B cell (primary cell): Measurements from ENCODE around the gene AP1S3. TPM values are rescaled to one million over a fixed set of nuclear protein-coding genes. Genes with fewer than 3 reads are reported as not detected.

Experiments used
- ATAC-seq: fragments of 200-7000 bp; cut with Tn5 transposase; one replicate; pipeline ENCODE4 v1.10.0; 2021; ENCODE audit warnings: low read depth, mild to moderate bottlenecking, moderate number of reproducible peaks, moderate library complexity
- CTCF ChIA-PET: fragments of 350-600 bp; sonication (Branson Sonifier 250); formaldehyde crosslinking; loops from one replicate; lab custom pipeline; 2021; ENCODE audit warnings: antibody characterized with exemption, inconsistent platforms; lab: Charles Lee
- POLR2A ChIA-PET: fragments of 350-600 bp; sonication (Branson Sonifier 250); formaldehyde crosslinking; loops from one replicate; lab custom pipeline; 2021; ENCODE audit warnings: antibody characterized with exemption; lab: Charles Lee
- DNase-seq: peaks from one replicate; pipeline ENCODE4 v3.0.0; 2013
- H2AFZ ChIP-seq: 2 replicates; pipeline ENCODE4 v1.6.1; 2012; ENCODE audit warnings: mild to moderate bottlenecking, low read depth, low read length; ENCODE audit not compliant: insufficient read depth, poor library complexity, severe bottlenecking
- H3K27ac ChIP-seq, 2 donors: 1 replicate in 1 of 2; 2 replicates in 1 of 2; pipeline ENCODE4 v1.5.1; 2012 to 2013; ENCODE audit warnings: low read length in 2 of 2, mild to moderate bottlenecking in 2 of 2, moderate library complexity in 1 of 2
- H3K27me3 ChIP-seq, 4 experiments: fragments of 200-600 bp in 1 of 4; sonication (generic) in 1 of 4; replicated peaks in 1 of 4; 1 replicate in 2 of 4; 2 replicates in 2 of 4; pipeline versions ENCODE4 v1.6.1 to v1.7.0; 2013 to 2016; ENCODE audit warnings: low read length in 3 of 4, mild to moderate bottlenecking in 2 of 4, mixed read lengths in 1 of 4, moderate library complexity in 1 of 4; ENCODE audit not compliant: insufficient read depth in 4 of 4, control insufficient read depth in 3 of 4; ENCODE audit errors: control extremely low read depth in 1 of 4
- H3K36me3 ChIP-seq, 2 experiments: replicated peaks in 1 of 2; 1 replicate in 1 of 2; 2 replicates in 1 of 2; pipeline versions ENCODE4 v1.6.1 to v1.7.1; 2013; ENCODE audit warnings: low read length in 1 of 2; ENCODE audit not compliant: insufficient read depth in 2 of 2, control insufficient read depth in 1 of 2; ENCODE audit errors: control extremely low read depth in 1 of 2, extremely low read depth in 1 of 2
- H3K4me1 ChIP-seq, 2 donors: fragments of 200-600 bp in 1 of 2; sonication (generic) in 1 of 2; 1 replicate in 1 of 2; 2 replicates in 1 of 2; pipeline versions ENCODE4 v1.5.1 to v1.6.1; 2013 to 2017; ENCODE audit warnings: low read length in 2 of 2; ENCODE audit not compliant: control insufficient read depth in 2 of 2, insufficient read depth in 2 of 2
- H3K4me2 ChIP-seq: replicated peaks from 2 replicates; pipeline ENCODE3; 2012; ENCODE audit warnings: mild to moderate bottlenecking, low read depth, low read length; ENCODE audit not compliant: poor library complexity, severe bottlenecking
- H3K4me3 ChIP-seq, 5 experiments: fragments of 200-600 bp in 1 of 5; sonication (generic) in 1 of 5; 1 replicate in 3 of 5; 2 replicates in 2 of 5; pipeline versions ENCODE4 v1.5.1 to v1.7.0; 2011 to 2016; ENCODE audit warnings: low read length in 4 of 5, mild to moderate bottlenecking in 4 of 5, low read depth in 2 of 5, control low read depth in 1 of 5, moderate library complexity in 1 of 5; ENCODE audit not compliant: insufficient read depth in 1 of 5; ENCODE audit errors: control extremely low read depth in 1 of 5, extremely low read depth in 1 of 5
- H3K79me2 ChIP-seq: fragments of 200-600 bp; sonication (generic); one replicate; pipeline ENCODE4 v1.6.0; 2016; ENCODE audit warnings: low read length; ENCODE audit not compliant: control insufficient read depth, insufficient read depth
- H3K9ac ChIP-seq: fragments of 200-600 bp; sonication (generic); 2 replicates; pipeline ENCODE4 v1.6.1; 2017; ENCODE audit warnings: mild to moderate bottlenecking, low read length, moderate library complexity
- H3K9me3 ChIP-seq, 3 donors: one replicate each; pipeline versions ENCODE4 v1.6.1 to v1.7.1; 2013; ENCODE audit warnings: low read length in 2 of 3; ENCODE audit not compliant: control insufficient read depth in 2 of 3, insufficient read depth in 1 of 3; ENCODE audit errors: control extremely low read depth in 1 of 3
- H4K20me1 ChIP-seq: 2 replicates; pipeline ENCODE4 v1.6.0; 2012; ENCODE audit warnings: mild to moderate bottlenecking, low read length; ENCODE audit not compliant: insufficient read depth, control insufficient read depth, poor library complexity, severe bottlenecking
- H3K27ac Mint-ChIP-seq: one replicate; pipeline ENCODE4 v1.8.0; 2021; ENCODE audit warnings: mixed read lengths
- H3K27me3 Mint-ChIP-seq: one replicate; pipeline ENCODE4 v1.8.0; 2021; ENCODE audit warnings: mixed read lengths
- H3K4me1 Mint-ChIP-seq: one replicate; pipeline ENCODE4 v1.8.0; 2021; ENCODE audit warnings: mixed read lengths
- H3K4me3 Mint-ChIP-seq: one replicate; pipeline ENCODE4 v1.8.0; 2021; ENCODE audit warnings: mixed read lengths
- H3K9me3 Mint-ChIP-seq: one replicate; pipeline ENCODE4 v1.8.0; 2022; ENCODE audit warnings: mixed read lengths; ENCODE audit not compliant: insufficient read depth
- CTCF ChIP-seq: fragments of 200-600 bp; IDR thresholded peaks from one replicate; pipeline ENCODE4 v1.8.0; 2022; ENCODE audit warnings: antibody characterized with exemption, mild to moderate bottlenecking
- EZH2 ChIP-seq: IDR thresholded peaks from 2 replicates; pipeline ENCODE4 v1.6.1; 2012; ENCODE audit warnings: borderline replicate concordance, low read depth, mild to moderate bottlenecking, moderate library complexity, low read length; ENCODE audit not compliant: insufficient read depth, poor library complexity, severe bottlenecking
- WGBS: methylation state at CpG from one replicate; pipeline ENCODE4 v1.1.5; 2013; ENCODE audit warnings: missing lambda C conversion rate; ENCODE audit not compliant: insufficient coverage; 5-methylcytosine and 5-hydroxymethylcytosine counted together
- intact Hi-C: fragments of 100-400 bp; cut with micrococcal nuclease; formaldehyde crosslinking; loops from one replicate; pipeline ENCODE4 v1.10.0; 2022
- polyA plus RNA-seq: library from polyadenylated mRNA; depleted of rRNA; stranded (reverse); fragments of >200 nt; gene quantifications from 2 replicates; pipeline ENCODE4 v1.2.3, GENCODE V29; 2012
- total RNA-seq, 2 donors: library from RNA; stranded (reverse); fragments of 120-200 nt in 1 of 2; gene quantifications; 1 replicate in 1 of 2; 2 replicates in 1 of 2; pipeline versions ENCODE4 v1.2.3 to v1.2.4, GENCODE V29; 2013 to 2022

Gene AP1S3
- total and polyA plus RNA-seq, 2 donors (not counting 1 experiment from before 2014, with no cell fraction given) = 7.2 to 41.4 TPM

DNA sequence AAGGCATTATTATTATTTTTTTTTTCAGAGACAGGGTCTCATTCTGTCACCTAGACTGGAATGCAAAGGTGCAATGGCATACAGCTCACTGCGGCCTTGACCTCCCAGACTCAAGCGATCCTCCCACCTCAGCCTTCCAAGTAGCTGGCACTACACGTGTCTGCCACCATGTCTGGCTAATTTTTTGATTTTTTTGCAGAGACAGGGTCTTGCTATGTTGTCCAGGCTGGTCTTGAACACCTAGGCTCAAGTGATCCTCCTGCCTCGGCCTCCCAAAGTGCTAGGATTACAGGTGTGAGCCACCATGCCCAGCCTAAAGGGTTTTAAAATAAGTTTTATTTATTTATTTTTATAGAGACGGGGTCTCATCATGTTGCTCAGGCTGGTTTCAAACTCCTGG, 45.3 kb upstream of the AP1S3 start:
- no peak for DNase-seq
- Mint-ChIP-seq H3K4me3 (no peak overlapping the region), H3K4me1 (peaks cover 24% of the 10 kb centered on the region), H3K27ac (no peak overlapping the region), H3K9me3 (no peaks in the 10 kb centered on the region), H3K27me3 (no peaks in the 10 kb centered on the region)
- Histone ChIP-seq H4K20me1 (no peaks in the 10 kb centered on the region), H3K4me3 (no peak overlapping the region), H3K9ac (no peak overlapping the region), H3K4me1 (peaks cover 0 to 4% of the 10 kb centered on the region in 2 donors), H3K27me3 (no peaks in the 10 kb centered on the region), H3K9me3 (no peaks in the 10 kb centered on the region), H3K36me3 (peaks cover 3 to 59% of the 10 kb centered on the region in 2 experiments), H3K79me2 (no peaks in the 10 kb centered on the region), H3K27ac (peak overlapping the region in 1 of 2 donors; percentile 52), H3K4me2 (no peak overlapping the region), H2AFZ (no peak overlapping the region)
- ATAC-seq = no peak
- WGBS = 100% methylated on average over 3 of the region's 5 CpGs
- TF ChIP-seq EZH2 (no peak), CTCF (no peak)
- intact Hi-C loops = no loop called here
- POLR2A ChIA-PET = interaction anchor here (1.1 kb wide), 1 partner anchor 12 kb away, joined by 5 read pairs; no protein-coding TSS in a partner anchor
- CTCF ChIA-PET = interaction anchor here (2.0 kb wide), 1 partner anchor 12 kb away, joined by 4 read pairs; no protein-coding TSS in a partner anchor

GRCh38 chr2:223880796-223881195, 43.4 kb upstream of the AP1S3 start:
- Mint-ChIP-seq H3K27me3 (no peaks in the 10 kb centered on the region), H3K4me1 (peaks cover 16% of the 10 kb centered on the region), H3K4me3 (no peak overlapping the region), H3K27ac (peak overlapping the region; percentile 63), H3K9me3 (no peaks in the 10 kb centered on the region)
- ChIA-PET POLR2A (no interaction called here), CTCF (interaction anchor here (1.1 to 2.0 kb wide), 3 partner anchors 14 to 77 kb away, joined by 3 to 4 read pairs (median 3); no protein-coding TSS in a partner anchor)
- Histone ChIP-seq H3K27ac (no peak overlapping the region), H3K9ac (no peak overlapping the region), H3K4me1 (peaks cover 0 to 4% of the 10 kb centered on the region in 2 donors), H3K4me3 (no peak overlapping the region), H3K27me3 (no peaks in the 10 kb centered on the region), H2AFZ (no peak overlapping the region), H3K36me3 (peaks cover 2 to 68% of the 10 kb centered on the region in 2 experiments), H3K4me2 (no peak overlapping the region), H3K9me3 (no peaks in the 10 kb centered on the region), H4K20me1 (no peaks in the 10 kb centered on the region), H3K79me2 (no peaks in the 10 kb centered on the region)
- no peak for DNase-seq
- WGBS = 98% methylated on average over 3 of the region's 4 CpGs
- no peak for TF ChIP-seq CTCF
- TF ChIP-seq EZH2 = no peak
- ATAC-seq = no peak
- intact Hi-C loops = no loop called here
